Body of pancreas (tissue), 4 donors: ENCODE measurements around the gene FOXO1. TPM values are rescaled to one million over a fixed set of nuclear protein-coding genes. Genes with fewer than 3 reads are reported as not detected.

Experiments
- ATAC-seq: fragments of 150-250 bp; one replicate; pipeline ENCODE4 v1.9.1; 2016
- DNase-seq, 4 donors: peaks; one replicate each; pipeline ENCODE4 v3.0.0-alpha.2; 2019
- H3K27ac ChIP-seq, 4 donors: fragments of 200-600 bp; sonication (generic); 1 replicate in 3 of 4; 2 replicates in 1 of 4; pipeline versions ENCODE4 v1.5.1 to v1.6.1; 2016 to 2019; ENCODE audit warnings: mild to moderate bottlenecking in 1 of 4, mixed read lengths in 1 of 4, moderate library complexity in 1 of 4
- H3K27me3 ChIP-seq, 2 donors: fragments of 200-600 bp; sonication (generic); one replicate each; pipeline ENCODE4 v1.6.0; 2016; ENCODE audit warnings: mild to moderate bottlenecking in 1 of 2
- H3K36me3 ChIP-seq, 2 donors: fragments of 200-600 bp; sonication (generic); replicated peaks in 1 of 2; 2 replicates each; pipeline ENCODE4 v1.5.1; 2016; ENCODE audit warnings: low read depth in 2 of 2; ENCODE audit not compliant: insufficient read depth in 1 of 2
- H3K4me1 ChIP-seq: fragments of 200-600 bp; sonication (generic); one replicate; pipeline ENCODE4 v1.6.0; 2016
- H3K4me3 ChIP-seq, 2 donors: fragments of 200-600 bp; sonication (generic); 1 replicate in 1 of 2; 2 replicates in 1 of 2; pipeline ENCODE4 v1.5.1; 2016 to 2019
- H3K9me3 ChIP-seq, 3 donors: fragments of 200-600 bp; sonication (generic); 1 replicate in 2 of 3; 2 replicates in 1 of 3; pipeline ENCODE4 v1.5.1; 2016
- CTCF ChIP-seq, 7 experiments: fragments of 450-650 bp in 4 of 7; fragments of 200-600 bp in 3 of 7; sonication (generic) in 3 of 7; IDR thresholded peaks; one replicate each; pipeline ENCODE4 v1.5.1; 2016 to 2019; ENCODE audit warnings: antibody characterized with exemption in 7 of 7
- POLR2A ChIP-seq, 3 donors: fragments of 450-650 bp; IDR thresholded peaks; one replicate each; pipeline ENCODE4 v1.6.1; 2016; ENCODE audit warnings: antibody characterized with exemption in 3 of 3, mild to moderate bottlenecking in 2 of 3
- WGBS, 2 donors: methylation state at CpG; one replicate each; pipeline ENCODE4 v1.1.5; 2017; 5-methylcytosine and 5-hydroxymethylcytosine counted together
- intact Hi-C: fragments of 100-400 bp; cut with DNase I; formaldehyde crosslinking; loops from one replicate; pipeline ENCODE4 v1.15.1; 2023
- total RNA-seq, 2 donors: library from RNA; depleted of rRNA; stranded (reverse); fragments of >200 nt; gene quantifications; one replicate each; pipeline ENCODE4 v1.1.0, GENCODE V29; 2016

The FOXO1 gene
- total RNA-seq, 2 donors from 2014 or later: 24.1 to 51.1 TPM

- intact Hi-C loops: no loop called here
- no peaks in the 10 kb centered on the region for H3K9me3 ChIP-seq
- TF ChIP-seq POLR2A (IDR thresholded peaks at IDR 0.05) (no peak), CTCF (IDR thresholded peaks at IDR 0.05) (no peak)
- no peak overlapping the region for H3K4me3 ChIP-seq
- DNase-seq: peak in 1 of 4 donors; percentile 17
- peak overlapping the region; percentile 11 to 63 (median 42) for H3K27ac ChIP-seq
- peaks cover 65% of the 10 kb centered on the region for H3K4me1 ChIP-seq
- ATAC-seq: no peak
- no peaks in the 10 kb centered on the region for H3K36me3 ChIP-seq
- WGBS, 2 donors: 59 to 67% methylated on average over 14 of the region's 14 CpGs
- no peaks in the 10 kb centered on the region for H3K27me3 ChIP-seq
Observed at GRCh38 chr13:40563350-40564125, 102.9 kb downstream of the FOXO1 start.

DNA sequence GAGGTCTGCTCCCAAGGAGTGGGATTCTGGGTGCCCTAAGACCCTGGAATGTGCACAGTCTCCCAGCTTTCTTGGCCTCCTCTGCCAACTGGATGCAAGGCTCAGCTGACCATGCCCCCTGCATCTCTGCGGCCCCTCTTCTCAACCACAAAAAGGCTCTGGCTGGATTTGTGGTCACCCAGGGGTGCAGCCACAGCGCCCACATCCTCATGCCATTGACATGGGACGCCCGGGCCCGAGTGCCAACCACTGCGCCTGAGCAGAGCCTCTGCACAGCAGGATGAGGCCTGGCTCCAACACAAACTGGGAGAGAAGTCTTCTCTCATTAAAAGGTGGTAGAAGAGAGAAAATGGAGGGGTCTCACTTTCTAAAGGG is 103.5 kb downstream of the FOXO1 start:
- DNase-seq: no peak
- peaks cover 65% of the 10 kb centered on the region for H3K4me1 ChIP-seq

DNA sequence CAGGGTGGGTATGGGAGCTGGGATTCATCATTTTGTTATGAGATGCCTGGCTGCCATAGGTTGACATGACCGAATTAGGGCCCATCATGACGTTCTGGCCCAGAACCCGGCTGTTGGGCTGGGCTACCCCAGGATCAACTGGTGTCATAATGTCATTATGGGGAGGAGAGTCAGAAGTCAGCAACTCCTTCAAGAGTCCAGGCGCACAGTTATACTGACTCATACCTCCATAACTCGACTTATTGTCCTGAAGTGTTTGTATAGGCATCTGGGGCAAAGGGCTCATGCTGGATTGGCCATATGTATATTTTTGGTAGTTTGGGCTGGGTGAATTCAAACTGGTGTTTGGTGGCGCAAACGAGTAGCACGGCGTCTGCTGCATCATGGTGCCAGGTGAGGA is 106.5 kb downstream of the FOXO1 start:
- Histone ChIP-seq H3K4me3 (no peak overlapping the region), H3K27me3 (no peaks in the 10 kb centered on the region), H3K27ac (no peak overlapping the region), H3K4me1 (peaks cover 58% of the 10 kb centered on the region), H3K36me3 (no peaks in the 10 kb centered on the region), H3K9me3 (no peaks in the 10 kb centered on the region)
- 95 to 98% methylated on average over 9 of the region's 9 CpGs for WGBS, 2 donors
- intact Hi-C loops: no loop called here
- TF ChIP-seq CTCF (IDR thresholded peaks at IDR 0.05) (no peak), POLR2A (IDR thresholded peaks at IDR 0.05) (no peak)
- ATAC-seq (no peak), DNase-seq (no peak)

More for the DNA sequence above, 103.5 kb downstream of the FOXO1 start:
- Histone ChIP-seq H3K27me3 (no peaks in the 10 kb centered on the region), H3K36me3 (no peaks in the 10 kb centered on the region), H3K4me3 (no peak overlapping the region), H3K27ac (peak overlapping the region in 3 of 4 donors; percentile 11 to 63 (median 51)), H3K9me3 (no peaks in the 10 kb centered on the region)
- ATAC-seq: no peak
- 73 to 83% methylated on average over 5 to 6 of the region's 6 CpGs for WGBS, 2 donors
- intact Hi-C loops: no loop called here
- TF ChIP-seq CTCF (IDR thresholded peaks at IDR 0.05): no peak
- TF ChIP-seq POLR2A (IDR thresholded peaks at IDR 0.05): no peak

DNA sequence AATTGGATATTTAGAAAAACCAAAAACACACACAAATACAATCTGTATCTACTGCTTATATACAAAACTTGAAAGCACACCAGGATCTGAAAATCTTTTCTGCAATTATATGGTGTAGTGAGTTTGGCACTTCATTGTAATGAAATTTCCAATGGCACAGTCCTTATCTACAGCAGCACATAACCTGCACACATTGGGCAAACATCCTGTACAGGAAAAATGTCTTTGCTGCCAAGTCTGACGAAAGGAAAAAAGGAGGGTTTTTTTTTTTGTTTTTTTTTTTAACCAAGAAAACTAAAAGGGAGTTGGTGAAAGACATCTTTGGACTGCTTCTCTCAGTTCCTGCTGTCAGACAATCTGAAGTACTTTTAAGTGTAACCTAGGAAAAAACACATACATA is 107.8 kb downstream of the FOXO1 start:
- H3K27ac ChIP-seq: peak overlapping the region in 3 of 4 donors; percentile 10 to 56 (median 43)
- ATAC-seq (peak; percentile 82), DNase-seq (peak in 3 of 4 donors; percentile 40 to 60 (median 49))
- H3K9me3 ChIP-seq: no peaks in the 10 kb centered on the region
- H3K4me3 ChIP-seq: no peak overlapping the region
- no peaks in the 10 kb centered on the region for H3K27me3 ChIP-seq
- H3K4me1 ChIP-seq: peaks cover 49% of the 10 kb centered on the region
- TF ChIP-seq POLR2A (IDR thresholded peaks at IDR 0.05) (no peak), CTCF (IDR thresholded peaks at IDR 0.05) (no peak)
- H3K36me3 ChIP-seq: no peaks in the 10 kb centered on the region
- intact Hi-C loops: no loop called here
- WGBS, 2 donors: 5 to 15% methylated on average over 1 of the region's 1 CpG

- Histone ChIP-seq H3K9me3 (no peaks in the 10 kb centered on the region), H3K27me3 (no peaks in the 10 kb centered on the region), H3K4me3 (no peak overlapping the region), H3K27ac (peak overlapping the region in 1 of 4 donors; percentile 19), H3K4me1 (peaks cover 54% of the 10 kb centered on the region), H3K36me3 (no peaks in the 10 kb centered on the region)
- ATAC-seq: no peak
- no peak for DNase-seq
- intact Hi-C loops: no loop called here
- TF ChIP-seq POLR2A (IDR thresholded peaks at IDR 0.05): no peak
- TF ChIP-seq CTCF (IDR thresholded peaks at IDR 0.05): no peak
Observed at GRCh38 chr13:40556453-40556852, 110.0 kb downstream of the FOXO1 start.
